ENCODE results near the gene TGFB1I1.

GRCh38 chr16:31522071-31522470 lies 50.1 kb downstream of the TGFB1I1 start:
- TF ChIP-seq POLR2A (IDR thresholded peaks at IDR 0.05) = no peak
- TF ChIP-seq, protein P1, sequence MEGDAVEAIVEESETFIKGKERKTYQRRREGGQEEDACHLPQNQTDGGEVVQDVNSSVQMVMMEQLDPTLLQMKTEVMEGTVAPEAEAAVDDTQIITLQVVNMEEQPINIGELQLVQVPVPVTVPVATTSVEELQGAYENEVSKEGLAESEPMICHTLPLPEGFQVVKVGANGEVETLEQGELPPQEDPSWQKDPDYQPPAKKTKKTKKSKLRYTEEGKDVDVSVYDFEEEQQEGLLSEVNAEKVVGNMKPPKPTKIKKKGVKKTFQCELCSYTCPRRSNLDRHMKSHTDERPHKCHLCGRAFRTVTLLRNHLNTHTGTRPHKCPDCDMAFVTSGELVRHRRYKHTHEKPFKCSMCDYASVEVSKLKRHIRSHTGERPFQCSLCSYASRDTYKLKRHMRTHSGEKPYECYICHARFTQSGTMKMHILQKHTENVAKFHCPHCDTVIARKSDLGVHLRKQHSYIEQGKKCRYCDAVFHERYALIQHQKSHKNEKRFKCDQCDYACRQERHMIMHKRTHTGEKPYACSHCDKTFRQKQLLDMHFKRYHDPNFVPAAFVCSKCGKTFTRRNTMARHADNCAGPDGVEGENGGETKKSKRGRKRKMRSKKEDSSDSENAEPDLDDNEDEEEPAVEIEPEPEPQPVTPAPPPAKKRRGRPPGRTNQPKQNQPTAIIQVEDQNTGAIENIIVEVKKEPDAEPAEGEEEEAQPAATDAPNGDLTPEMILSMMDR (IDR thresholded peaks at IDR 0.05) = no peak

All from lower leg skin (tissue), 3 donors.